Skin of body (tissue), 2 donors: ENCODE measurements around the gene MAD1L1. TPM values are rescaled to one million over a fixed set of nuclear protein-coding genes. Genes with fewer than 3 reads are reported as not detected.

Experiments used
- DNase-seq: peaks from one replicate; lab custom pipeline; 2025; lab: John Stamatoyannopoulos, UW
- total RNA-seq: library from RNA; depleted of rRNA; stranded (reverse); fragments of >200 nt; gene quantifications from one replicate; pipeline ENCODE4 v1.2.3, GENCODE V29; 2014

MAD1L1 gene
- total RNA-seq, 1 donor from 2014 or later, result 28.5 TPM

DNA sequence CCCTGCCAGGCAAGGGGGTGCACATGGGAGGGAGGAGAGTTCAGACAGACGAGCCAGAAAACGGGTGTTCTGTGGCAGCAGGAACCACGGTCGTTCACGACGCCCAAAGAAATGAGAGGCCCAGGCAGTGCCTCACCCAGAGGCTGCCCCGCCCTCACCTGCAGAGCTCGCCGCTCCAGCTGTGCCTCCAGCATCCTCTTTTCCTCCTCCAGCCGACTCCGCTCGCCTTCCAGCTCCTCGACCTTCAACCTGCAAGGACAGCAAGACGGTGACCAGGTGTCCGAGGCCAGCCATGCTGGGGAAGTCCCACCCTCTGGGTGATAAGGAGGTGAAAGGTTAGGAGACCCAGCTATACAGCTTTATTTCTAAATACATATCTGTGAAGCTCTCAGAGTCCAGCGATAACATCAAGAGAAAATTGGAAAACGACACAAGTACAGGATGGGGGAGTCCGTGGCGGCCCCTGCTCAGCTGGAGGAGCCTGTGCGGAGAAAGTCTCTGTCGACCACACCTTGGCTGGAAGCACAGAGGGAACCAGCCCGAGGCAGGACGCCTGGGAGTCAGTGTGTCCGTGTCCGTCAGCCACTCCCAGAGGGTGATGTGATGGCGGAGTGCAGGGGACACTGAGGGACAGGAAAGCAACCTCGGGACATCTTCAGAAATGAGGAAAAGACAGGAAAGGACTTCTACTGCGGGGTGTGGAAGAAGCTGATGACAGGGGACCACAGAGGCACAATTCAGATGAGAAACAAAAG is 275.1 kb downstream of the MAD1L1 start:
- DNase-seq, result no peak

DNA sequence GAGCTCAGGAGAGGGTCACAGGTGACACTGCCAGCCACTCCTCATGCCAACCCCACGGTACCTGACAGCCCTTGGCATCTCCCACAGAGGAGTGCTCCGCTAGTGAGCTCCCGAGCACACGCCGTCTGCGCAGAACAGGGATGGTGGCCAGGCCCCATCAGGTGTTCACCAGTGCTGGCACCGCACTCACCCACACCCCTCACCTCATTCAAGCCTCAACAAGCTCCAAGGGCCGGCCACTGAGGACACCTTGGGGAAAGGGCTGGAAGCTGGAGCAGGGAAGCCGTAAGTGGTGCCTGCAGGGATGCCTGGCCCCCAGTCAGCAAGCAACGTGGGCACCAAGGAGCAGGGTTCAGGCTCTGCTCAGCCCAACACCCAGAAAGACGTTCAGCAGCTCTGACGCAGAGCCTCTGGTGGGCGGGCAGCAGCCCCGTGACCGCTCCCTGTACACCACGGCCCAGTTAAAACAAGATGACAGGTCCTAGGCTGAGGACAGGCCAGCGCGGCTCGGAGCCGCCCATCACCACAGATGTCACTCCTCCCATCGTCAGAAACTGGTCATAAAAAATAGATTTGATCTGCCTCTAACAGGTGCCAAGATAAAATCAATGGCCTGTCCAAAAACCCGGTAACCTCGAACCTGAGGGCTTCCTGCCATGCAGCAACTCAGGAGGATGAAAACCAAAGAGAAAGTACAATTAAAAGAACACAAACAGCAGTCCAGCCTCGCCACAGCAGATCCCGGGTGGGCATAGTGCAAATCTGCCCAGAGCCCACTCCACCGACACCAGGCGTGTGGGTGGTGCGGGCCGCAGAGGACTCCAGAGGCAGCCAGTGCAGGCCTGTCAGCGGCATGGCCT is 275.9 kb downstream of the MAD1L1 start:
- DNase-seq, result no peak

DNA sequence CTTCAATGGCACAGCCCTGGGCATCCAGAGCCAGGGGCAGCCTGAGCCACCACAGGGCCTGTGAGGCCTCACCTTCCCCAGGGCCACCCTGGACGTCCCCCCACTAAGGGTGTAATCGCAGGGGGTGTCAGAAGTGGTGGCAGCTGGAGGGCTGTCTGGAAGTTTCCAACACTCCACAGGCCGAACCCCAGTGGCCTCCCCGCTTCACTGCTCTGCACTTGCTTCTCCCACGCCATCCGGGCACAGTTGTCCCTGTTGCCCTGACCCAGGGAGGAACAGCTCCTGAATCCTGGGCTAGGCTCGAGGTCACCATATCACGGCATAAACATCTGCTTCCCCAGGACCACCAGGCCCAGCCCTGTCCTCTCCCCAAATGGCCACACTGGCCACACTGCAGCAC is 276.6 kb downstream of the MAD1L1 start:
- no peak for DNase-seq

DNA sequence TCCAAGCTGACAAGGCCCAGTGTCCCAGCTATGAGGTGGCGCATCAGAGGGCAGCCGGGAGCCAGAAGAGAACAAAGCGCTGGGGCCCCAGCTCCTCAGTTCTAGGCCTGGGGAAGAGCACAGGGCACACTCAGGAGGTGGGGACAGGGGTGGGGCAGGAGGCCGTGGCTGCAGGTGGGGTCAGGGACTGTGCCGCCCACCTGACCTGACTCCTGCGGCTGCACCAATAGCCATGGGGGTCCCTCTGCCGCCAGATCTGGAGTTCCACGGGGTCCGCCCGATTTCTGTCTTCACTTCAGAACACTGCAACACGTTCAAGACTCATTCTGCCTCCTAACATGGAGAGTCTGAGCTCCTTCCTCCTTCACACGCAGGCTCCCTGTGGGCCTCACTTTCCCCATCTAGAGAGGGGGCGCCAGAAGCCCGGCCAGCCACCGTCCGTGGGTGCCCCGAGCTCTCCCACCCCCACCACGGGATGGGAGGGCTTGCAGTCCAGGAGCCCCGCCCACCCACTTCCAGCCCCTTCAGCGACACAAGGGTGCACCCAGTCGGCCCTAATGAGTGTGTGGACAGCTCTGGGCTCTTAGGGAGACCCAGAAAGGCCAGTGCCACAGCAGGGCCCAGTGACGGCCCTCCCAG is 278.3 kb downstream of the MAD1L1 start:
- DNase-seq, result peak; percentile 59

DNA sequence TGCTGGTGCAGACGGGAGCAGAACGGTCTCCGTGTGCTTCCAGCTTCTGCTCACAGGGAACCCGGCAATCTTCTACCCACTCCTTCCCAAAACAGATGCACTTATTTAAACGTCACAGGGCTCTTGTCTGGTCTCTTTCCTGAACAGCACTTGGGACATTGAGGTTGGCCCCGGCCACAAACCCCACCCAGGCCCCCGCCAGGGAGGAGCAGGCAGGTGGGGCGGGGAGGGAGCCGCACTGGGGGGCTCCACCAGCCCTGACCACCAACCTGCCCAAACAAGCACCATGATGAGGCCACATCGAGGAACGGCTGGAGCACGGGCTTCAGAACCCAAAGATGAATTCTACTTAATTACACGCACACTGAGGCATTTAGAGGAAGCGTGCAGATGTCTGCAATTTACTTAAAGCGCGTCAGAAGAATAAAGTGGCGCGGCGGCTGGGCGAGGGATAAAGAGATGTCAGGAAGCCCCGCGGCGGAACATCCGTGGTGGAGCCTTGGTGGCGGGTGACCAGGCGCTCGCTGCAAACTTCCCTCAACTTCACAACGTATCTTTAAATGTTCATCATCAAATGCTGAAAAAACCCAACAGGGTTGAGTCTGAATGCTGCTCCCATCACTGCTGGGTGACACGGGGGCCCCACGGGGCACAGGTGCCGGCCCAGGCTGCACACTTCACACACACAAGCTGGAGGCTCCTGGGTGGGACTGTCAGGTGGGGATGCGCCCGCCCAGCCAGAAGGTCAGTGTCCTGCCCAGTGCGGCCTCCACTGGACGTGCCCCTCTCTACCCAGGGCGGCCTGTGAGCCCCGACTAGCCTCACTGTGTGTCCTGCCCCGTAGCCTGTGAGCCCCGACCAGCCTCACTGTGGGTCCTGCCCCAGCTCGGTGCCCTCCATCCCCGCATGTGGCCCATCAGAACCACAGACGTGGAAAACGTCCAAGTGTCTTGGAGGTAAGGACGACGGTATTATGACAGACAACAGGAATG is 279.2 kb downstream of the MAD1L1 start:
- peak; percentile 18 for DNase-seq

DNA sequence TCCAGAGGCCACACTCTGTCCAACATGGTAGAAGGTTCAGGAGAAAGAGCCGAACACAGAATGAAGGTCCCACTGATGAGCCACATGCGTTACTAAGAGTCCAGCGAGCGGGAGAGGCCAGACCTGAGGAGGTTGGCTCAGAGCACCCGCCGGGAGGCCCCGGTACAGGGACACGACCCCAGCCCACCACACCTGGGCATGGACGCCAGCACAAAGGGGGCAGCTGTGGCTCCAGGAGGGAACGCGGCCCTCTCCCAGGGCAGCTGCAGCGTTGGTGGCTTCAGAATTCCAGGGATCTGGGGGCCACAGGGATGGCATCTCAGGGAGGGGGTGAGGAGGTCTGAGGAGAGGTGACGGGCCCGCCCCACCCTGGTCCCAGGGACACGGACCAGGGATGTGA is 280.0 kb downstream of the MAD1L1 start:
- DNase-seq, result no peak

DNA sequence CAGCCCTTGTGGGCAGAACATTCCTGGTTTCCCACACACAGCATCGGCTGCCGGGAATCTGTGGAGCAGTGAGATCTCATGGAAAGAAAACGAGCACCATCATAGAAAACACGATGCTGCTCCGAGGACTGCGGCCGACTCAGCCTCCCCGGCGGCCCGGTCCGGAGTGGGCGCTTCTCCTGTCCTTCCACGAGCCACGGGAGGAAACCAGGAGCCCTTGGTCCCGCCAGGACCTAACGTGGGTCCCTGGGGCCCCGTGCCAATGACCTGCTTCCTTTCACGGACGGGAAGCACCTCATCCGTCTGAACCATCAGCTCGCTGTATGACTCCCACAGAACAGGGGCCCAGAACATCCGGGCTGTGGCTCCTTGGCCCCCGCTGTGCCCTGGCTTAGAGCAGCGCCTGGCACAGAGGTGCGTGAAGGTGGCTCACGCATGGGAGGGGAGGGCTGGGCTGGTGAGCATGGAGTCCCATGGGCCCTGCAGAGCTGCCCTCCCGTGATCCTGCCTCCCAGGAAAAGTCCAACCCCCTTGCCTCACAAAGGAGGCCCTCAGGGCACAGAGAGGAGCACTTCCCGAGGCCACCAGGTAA is 280.5 kb downstream of the MAD1L1 start:
- no peak for DNase-seq

DNA sequence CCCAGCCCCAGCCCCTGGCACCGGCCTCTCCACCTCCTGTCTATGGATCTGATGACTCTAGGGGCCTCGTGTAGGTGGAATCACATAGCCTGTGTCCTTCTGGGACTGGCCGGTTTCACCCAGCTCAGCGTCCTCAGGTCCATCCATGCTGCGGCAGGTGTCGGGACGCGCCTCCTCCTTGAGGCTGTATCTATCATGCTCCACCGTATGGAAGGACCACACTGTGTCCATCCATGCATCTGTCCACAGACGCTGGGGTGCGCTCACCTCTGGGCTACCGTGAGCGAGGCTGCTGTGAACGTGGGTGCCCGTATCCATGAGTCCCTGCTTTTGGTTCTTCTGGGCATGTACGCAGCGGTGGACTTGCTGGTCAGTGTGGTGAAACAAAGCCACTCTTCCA is 281.1 kb downstream of the MAD1L1 start:
- no peak for DNase-seq

DNA sequence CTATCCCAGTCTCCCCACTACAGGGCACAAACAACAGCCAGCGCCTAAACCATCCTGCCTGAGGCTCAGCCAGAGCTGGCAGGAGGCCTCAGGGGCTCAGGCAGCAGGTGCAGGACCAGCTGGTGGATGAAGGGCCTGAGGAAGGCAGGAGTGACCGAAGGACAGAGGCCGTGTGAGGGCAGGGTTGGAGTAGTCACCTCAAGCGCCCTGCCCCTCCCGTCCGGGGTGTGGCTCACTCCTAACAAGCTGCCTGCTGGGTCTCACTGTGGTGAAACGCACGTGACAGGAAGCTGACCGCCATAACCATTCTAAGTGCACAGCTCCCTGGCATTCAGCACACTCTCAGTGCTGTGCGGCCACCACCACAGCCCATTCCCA is 281.6 kb downstream of the MAD1L1 start:
- no peak for DNase-seq

DNA sequence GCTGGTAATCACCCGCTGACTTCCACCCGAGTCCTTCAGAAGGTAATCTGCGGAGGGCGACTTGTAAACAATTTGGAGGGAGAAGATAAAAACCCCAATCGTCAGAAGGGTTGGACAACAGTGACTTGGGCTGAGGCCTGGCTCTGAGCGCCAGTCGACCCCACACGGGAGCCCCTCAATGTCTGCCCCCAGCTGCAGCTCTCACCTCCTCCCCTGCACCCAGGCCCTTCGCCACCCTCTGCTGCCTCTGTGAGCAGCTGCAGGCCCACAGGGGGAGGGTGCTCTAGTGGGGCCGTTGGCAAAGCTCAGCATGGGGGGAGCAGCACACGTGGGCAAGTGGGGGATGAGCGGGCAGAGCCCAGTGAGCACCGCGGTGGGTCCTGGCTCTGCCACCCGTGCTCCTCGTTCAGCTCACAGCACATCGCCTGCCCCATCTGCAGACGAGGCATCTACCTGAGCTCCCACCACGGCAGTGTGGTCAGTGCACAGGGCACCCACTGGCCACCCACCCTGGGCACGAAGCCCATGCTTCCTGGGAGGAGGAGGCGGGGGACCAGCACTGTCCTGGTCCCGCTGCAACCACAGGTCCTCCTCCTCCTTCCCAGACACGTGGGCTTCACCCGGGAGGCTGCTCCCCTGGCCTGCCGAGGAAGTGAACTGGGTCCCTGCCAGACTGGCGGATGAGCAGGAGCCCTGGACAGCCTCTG is 282.1 kb downstream of the MAD1L1 start:
- DNase-seq, result no peak

DNA sequence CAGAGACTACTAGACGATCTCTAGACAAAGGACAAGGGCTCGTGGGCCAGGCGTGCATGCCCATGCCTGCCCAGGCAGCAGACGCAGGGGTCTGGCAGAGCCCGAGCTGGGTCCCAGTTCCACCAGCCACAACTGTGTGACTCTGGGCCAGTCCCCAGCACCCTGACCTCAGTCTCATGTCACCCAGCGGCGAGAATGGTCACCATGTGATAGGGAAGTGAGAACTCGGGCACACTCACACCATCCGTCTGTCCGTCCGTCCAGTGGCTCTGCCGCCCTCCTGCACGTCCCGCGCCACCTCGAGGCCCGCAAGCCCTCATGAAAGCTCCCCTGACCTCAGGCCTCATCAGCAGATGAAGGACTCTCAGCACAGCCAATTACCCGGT is 282.7 kb downstream of the MAD1L1 start:
- no peak for DNase-seq

DNA sequence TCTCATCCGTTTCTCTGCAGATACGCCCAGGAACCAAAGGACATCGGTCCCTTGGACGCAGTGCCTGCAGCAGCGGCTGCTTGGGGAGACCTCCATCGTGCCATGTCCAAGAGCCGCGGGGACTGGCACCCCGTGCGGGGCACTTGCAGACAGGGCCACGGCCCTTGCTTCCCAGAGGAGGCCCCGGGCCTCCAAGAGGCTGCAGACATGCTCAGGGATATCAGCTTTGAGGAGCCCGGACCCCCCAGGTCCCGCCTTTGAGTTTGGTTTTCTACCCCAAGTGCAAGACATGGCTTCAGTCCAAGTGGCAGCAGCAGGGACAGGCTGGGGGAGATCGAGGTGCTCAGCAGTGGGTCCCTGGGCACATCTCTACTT is 283.1 kb downstream of the MAD1L1 start:
- DNase-seq, result no peak

DNA sequence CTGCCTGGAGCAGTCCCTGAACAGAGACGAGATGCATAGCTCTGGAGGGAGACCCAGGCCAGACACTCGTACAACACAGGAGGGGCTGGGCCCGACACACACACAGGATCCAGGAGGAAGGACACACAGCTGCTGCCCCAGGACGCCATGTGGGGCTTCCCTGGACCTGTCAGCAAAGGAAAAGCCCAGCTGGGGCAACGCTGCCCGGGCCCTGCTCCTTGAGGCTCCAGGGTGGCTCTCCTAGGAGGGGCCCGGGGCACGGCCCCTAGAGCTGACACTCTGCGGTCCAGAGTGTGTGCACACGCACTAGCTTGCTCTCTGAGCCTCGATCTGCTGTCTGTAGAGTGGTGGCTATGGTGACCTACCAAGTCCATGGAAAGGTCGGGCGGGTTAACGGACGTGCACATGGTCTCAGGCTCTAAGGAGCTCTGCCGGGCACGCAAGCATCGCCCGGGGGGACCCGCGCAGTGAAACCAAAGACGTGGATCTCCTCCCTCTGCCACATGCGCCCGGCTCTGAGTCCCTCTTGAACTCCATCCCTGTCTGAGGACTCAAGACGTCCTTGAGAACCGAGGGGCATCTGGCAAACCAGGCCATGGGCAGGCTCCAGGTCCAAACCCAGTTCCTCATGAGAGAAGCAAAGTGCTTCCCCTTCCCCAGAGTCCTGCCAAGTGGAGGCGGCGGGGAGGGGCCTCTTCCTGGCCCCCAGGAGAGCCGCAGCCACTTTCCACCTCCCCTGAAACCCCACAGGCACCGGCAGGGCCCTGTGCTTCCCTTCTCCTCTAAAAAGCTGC is 283.7 kb downstream of the MAD1L1 start:
- DNase-seq, result no peak

DNA sequence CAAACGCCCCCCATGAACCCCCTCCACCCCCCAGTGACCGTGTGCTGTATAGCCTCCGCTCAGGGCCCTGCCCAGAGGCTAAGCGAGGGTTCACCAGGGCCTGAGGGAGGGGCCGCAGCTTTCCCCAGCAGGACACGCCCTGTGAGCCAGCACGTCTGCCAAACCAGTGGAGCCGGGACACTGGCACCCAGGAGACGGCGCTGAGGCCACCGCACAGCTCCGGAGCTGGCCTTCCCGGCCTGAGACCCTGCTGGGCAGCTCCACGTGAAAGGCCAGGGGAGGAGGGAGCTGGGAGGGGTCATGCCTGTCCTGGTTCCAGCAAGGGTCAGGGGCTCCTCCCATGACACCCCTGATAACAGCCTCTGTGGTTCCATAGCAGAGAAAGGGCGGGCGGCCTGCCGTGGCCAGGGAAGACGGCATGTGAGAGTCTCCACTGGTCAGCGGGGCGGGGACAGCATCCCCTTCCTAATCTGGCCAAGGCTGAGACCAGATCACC is 284.4 kb downstream of the MAD1L1 start:
- DNase-seq, result no peak

DNA sequence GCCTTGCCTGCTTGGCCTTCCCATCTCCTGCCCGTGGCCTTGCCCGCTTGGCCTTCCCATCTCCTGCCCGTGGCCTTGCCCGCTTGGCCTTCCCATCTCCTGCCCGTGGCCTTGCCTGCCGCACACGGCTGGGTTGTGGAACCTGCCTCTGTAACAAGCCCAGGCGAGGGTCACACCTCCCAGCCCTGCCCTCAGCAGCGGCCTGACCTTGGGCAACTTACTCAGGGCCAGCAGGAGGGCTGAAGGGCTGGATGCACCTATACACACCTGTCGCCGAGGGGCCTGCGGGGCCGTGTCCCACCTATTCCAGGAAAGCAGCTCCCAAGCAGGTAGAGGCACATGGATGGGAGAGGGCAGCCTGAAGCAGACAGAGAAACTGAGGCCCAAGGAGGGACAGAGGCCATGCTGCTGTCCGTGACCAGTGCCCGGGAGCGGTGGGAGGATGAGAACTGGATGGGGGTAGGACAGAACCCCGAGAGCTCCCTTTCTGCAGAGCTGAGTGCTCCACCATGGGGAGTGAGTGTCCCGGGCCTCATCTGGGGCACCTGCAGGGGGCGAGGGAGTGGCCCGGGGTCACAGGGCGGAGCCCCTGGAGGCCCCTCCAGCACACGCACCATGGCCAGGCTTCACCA is 285.0 kb downstream of the MAD1L1 start:
- DNase-seq, result no peak

DNA sequence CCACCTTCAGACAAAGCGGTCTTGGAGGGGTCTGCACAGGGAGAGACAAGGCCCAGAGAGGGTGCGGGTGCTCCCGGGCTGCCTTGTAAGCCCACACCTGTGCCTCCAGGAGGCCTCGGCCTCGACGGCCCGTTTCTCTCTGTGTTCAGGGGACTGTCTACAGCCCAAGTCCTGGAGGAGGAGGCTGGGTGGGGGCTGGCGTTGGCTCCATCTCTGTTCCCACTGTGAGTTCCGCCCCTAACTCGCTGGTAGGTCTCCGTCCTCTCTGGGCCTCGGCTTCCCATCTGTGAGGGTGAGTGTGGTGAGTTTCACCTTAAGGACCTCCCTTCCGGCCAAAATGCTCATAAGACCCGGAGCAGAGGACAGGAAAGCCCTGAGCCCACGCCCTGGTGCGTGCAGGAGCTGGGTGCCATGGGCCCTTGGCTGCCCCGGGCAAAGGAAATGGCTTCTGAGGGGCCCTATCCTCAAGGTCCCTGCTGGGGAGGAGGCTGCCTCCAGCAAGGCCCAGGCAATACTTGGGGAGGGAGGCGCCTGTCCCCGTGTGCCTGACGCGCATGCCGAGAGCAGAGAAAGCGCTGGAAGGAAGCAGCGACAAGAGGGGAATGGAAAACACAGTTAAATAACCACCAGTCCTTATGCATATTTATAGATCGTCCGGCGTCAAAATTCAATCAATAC is 285.8 kb downstream of the MAD1L1 start:
- no peak for DNase-seq

DNA sequence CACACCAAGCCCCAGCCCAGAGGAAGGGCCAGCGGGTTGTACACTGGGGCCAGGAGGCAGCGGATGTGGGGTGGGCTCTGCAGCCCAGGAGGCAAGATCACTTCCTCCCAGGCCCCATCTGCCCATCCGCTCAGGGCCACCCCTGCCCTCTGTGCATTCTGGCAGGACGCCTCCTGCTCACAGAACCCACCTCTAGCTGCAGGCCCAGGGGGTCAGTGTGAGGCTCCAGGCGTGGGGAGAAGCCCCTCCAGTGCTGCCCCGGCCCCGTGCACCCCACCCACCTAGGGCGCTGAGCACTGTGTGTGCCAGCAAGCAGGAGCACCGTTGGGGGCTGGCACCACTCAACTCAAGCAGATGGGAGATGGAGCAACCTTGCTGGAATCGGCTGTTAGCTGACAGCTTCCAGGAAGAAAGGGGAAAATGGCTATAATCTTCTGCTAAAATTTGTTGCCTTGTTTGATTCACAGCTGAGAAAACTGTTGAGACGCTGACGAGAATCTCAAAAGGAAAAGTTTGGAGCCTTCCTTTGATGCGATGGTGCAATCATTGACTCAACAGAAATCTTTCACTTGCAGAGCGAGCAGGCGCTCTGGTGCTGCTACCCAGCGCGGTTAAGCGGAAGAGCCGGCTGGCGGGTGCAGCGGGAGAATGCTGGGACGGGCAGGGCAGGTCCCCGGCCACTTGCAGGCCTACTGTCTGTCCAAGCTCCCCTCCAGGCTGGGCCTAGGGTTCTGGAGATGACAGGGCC is 286.5 kb downstream of the MAD1L1 start:
- no peak for DNase-seq
